ENCODE measurements around the gene ANKRD23. TPM values are rescaled to one million over a fixed set of nuclear protein-coding genes. Genes with fewer than 3 reads are reported as not detected.
"Not testable (repeated sequence)": the region's sequence is repeated elsewhere in the genome, so short reads cannot be mapped to it uniquely, and the experiment has no call there.

Gene ANKRD23
- total RNA-seq, 1 experiment from 2014 or later: 1.8 TPM

DNA sequence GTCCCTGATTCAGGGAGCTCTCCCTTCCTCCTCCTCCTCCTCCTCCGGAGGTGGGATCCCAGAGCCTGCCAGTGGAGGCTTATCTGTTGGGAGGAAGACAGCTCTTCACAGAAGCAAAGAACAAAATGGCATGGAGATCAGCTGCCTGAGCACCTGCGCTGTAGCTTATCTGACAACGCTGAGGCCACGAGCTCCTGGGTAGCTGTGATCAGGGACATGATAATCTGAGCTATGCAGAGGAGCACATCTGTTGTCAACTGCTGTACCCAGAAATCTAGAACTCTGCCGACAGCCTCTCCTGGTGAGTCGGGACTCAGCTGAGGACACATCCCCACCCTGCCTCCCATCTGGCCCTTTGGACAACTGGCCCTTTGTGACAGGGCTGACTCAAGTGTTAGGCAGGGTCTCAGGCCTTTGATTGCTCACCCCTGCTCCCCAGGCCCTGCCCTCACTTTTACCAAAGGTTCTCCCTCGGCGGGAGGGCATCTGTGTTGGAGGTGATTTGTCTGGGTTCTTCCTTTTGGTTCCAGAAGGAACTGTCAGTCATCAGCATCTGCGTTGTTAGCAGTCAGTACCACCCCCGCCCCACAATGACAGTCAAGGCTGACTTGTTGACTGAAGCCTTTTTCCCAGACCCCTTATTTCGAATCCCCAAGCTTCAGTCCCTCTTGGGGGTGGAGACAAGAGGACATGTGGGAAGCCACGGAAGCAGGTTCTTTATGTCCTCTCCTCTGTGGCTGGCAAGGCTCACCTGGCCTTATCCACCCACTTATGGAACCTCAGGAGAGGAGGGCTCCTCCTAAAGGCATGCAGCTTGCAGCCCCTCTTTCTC, 33.7 kb downstream of the ANKRD23 start:
- in situ Hi-C loops (cut with HindIII; ENCODE audit: low pct_unique_long_range_greater_than_20kb, low sequenced_read_pairs): no loop called here
- no peak for DNase-seq (ENCODE audit: low read depth, low spot score)

DNA sequence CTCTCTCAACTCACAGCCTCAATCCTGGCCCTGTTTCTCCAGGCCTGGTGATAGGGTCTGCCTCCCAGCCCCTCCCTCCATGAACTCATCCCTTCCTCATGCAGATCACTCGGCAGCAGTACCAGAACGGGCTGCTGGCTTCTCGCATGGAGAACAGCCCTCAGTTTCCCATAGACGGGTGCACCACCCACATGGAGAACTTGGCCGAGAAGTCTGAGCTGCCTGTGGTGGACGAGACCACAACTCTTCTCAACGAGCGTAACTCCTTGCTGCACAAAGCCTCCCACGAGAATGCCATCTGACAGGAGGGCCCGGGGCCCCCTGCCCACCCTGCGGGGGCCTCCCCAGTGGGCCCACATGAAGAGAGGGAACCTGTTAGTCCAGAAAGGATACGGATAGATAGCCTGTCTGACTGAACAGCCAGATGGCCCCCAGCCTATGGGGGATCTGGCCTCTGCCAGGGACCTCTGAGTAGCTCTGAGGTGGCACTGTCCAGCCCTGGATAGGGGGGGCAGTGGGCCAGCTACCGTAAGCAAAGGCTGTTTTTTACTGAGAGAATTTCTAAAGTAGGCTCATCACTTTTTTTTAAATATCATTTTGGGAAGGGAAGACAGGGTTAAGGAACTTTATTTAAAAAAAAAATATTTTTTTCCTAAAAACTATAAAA, 34.5 kb downstream of the ANKRD23 start:
- no peak for DNase-seq (ENCODE audit: low read depth, low spot score)
- in situ Hi-C loops (cut with HindIII; ENCODE audit: low pct_unique_long_range_greater_than_20kb, low sequenced_read_pairs): no loop called here

DNA sequence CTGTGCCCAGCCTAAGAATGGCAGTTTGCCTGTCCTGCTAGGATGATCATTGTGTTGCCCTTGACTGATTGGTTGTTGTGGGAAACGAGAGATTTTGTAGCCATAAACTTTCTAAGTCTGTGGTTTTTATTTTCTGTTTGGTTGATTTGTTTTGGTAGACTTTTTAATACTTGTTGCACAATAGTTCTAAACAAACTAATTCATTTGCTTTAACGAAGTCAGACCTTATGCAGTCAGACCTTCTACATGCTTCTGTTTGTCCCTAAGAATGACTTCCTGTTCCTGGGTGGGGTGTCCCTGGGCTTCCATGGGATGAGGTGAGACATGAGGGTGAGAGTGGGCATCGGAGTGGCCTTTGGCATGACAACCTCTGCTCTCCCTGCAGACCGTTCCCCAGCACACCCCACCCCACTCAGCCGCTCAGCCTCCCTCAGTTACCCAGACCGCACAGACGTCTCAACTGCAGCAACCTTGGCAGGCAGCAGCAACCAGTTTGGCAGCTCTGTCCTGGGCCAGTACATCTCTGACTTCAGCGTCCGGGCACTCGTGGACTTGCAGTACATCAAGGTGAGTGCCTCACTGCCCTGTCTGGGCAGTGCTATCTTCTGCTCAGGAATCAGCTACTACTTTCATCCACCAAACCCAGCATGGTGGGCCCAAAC, 35.5 kb downstream of the ANKRD23 start:
- in situ Hi-C loops (cut with HindIII; ENCODE audit: low pct_unique_long_range_greater_than_20kb, low sequenced_read_pairs): no loop called here
- DNase-seq (ENCODE audit: low read depth, low spot score): no peak

DNA sequence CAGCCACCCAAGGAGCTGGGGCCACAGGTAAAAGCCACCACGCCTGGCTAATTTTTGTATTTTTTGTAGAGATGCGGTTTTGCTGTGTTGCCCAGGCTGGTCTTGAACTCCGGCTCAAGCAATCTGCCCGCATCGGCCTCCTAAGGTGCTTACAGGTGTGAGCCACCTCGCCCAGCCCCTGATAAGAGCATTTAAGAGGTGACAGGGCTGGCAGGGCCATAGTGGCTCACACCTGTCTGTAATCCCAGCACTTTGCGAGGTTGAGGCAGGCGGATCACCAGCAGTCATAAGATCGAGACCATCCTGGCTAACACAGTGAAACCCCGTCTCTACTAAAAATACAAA, 36.7 kb downstream of the ANKRD23 start:
- in situ Hi-C loops (cut with HindIII; ENCODE audit: low pct_unique_long_range_greater_than_20kb, low sequenced_read_pairs): no loop called here
- DNase-seq (ENCODE audit: low read depth, low spot score): no peak

DNA sequence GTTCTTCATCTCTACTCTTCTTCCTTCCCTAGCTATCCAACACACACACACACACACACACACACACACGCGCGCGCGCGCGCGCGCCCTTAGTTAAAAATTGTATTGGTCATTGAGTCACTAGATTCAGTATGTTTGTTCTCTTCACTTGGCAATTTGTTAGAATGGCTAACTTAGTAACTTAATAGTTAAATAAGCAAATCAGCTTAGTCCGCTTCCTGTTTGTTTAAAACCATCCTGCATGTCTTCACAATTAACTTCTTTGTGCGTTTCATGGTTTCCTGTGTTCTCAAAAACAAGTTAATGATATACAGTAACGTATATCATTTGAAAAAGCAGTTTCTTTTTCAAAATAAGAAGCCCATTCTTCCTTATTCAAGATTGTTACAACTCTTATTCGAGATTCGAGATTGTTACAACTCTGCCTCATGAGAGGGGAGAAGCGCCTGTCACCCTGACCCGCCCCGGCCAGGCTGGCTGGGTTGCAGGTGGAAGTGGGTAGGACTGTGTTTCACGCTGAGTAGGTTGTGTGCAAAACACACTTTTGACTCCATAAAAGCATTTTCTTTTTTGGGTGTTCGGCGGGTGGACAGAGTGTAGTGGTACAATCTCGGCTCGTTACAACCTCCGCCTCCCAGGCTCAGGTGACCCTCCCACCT, 37.2 kb downstream of the ANKRD23 start:
- in situ Hi-C loops (cut with HindIII; ENCODE audit: low pct_unique_long_range_greater_than_20kb, low sequenced_read_pairs): no loop called here
- no peak for DNase-seq (ENCODE audit: low read depth, low spot score)

DNA sequence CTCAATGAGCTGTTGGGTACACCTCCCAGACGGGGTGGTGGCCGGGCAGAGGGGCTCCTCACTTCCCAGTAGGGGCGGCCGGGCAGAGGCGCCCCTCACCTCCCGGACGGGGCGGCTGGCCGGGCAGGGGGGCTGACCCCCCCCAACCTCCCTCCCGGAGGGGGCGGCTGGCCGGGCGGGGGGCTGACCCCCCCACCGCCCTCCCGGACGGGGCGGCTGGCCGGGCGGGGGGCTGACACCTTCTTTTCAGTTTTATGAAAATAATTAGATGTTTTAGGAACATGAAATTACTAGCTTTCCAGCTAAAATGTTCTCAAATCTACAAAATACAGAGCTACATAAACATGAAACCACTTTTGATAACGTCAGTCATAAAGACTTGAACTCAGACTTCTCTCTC, 37.9 kb downstream of the ANKRD23 start:
- in situ Hi-C loops (cut with HindIII; ENCODE audit: low pct_unique_long_range_greater_than_20kb, low sequenced_read_pairs); DNase-seq (ENCODE audit: low read depth, low spot score): not testable (repeated sequence)

DNA sequence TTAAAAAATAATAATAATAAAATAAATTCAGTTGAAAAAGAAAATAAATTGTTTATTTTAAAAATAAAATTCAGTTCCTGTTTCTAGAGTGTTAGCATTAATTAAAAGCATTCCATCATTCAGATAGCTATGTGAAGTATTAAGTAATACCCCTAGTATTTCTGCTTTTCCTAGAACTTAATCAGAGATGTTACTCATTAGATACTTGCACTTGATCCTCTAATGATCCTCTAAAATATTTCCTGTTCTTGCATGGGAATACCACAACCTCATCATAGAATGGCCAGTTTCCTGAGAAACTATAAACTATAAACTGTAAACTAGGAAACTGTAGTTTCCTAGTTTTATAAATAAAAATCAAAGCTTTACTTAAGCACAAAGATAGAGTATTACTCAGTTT, 38.8 kb downstream of the ANKRD23 start:
- no peak for DNase-seq (ENCODE audit: low read depth, low spot score)
- in situ Hi-C loops (cut with HindIII; ENCODE audit: low pct_unique_long_range_greater_than_20kb, low sequenced_read_pairs): no loop called here

DNA sequence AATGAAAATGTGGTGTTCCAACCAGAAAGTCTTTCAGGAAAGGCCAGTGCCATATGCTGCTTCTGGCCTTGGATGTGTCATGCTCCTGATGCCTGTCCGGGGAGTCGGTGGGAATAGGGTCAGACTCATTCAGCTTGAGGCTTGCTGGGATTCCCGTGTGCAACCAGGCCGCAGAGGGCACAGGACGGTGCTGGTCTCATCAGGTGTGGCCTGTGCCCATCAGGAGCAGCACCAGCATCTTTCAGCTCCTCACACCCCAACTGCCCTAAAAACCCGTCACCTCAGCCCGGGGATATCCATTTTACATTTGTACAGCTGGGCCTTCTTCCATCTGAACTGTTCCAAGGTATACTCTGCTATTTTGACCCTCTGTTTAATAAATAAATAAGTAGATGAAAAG, 41.1 kb downstream of the ANKRD23 start:
- in situ Hi-C loops (cut with HindIII; ENCODE audit: low pct_unique_long_range_greater_than_20kb, low sequenced_read_pairs): no loop called here
- no peak for DNase-seq (ENCODE audit: low read depth, low spot score)

DNA sequence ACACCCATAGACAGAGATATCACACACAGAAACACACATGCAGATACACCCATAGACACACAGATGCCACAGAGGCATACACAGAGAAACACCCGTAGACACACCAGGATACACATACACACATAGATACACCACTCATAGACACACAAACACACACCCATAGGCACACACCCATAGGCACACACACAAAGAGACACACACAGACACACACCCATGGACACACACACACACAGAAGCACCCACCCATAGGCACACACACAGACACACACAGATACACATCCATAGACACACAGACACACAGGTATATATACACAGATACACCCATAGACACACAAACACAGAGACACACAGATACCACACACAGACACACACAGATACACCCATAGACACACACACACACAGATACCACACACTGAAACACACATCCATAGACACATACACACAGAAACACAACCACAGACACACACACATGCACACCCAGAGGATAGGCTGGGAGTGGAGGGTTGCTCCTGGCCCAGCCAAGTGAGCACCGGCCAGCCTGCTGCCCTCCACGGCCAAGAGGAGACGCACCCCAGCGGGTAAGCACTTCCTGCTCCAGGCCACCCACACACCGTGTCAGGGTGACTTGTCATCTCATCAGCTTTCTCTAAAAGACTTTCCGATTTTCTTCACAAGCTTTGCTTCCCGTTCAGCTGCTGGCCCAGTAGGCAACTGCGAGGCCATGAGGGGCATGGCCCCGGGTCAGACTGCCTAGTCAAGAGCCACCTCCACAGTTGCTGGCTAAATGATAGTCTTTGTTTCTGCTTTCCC, 41.8 kb downstream of the ANKRD23 start:
- in situ Hi-C loops (cut with HindIII; ENCODE audit: low pct_unique_long_range_greater_than_20kb, low sequenced_read_pairs): no loop called here
- no peak for DNase-seq (ENCODE audit: low read depth, low spot score)

DNA sequence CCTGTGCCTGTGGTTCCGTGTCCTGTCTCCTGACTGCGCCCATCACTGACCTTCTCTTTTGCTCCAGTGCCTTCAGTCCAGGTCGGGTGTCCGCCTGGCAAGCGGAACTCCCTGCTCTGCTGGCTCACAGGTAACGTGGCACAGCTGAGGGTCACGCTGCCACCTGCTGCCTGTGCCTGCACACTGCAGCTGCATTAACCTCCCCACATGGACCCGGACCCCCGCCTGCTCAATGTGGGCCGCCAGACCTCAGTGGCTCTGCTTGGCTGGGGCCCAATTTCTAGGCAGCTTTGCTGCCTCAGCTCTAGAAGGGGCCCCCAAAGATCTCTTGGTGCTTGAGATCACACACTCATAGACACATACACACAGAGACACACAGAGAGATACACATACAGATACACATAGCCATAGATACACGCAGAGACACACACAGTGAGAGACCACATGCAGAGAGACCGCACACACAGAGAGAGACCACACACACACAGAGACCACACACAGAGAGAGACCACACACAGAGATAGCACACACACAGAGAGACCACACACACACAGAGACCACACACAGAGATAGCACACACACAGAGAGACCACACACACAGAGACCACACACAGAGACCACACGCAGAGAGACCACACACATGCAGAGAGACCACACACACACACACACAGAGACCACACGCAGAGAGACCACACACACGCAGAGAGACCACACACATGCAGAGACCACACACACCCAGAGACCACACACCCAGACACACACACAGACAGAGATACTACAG, 42.6 kb downstream of the ANKRD23 start:
- in situ Hi-C loops (cut with HindIII; ENCODE audit: low pct_unique_long_range_greater_than_20kb, low sequenced_read_pairs): no loop called here
- DNase-seq (ENCODE audit: low read depth, low spot score): peak; percentile 58

DNA sequence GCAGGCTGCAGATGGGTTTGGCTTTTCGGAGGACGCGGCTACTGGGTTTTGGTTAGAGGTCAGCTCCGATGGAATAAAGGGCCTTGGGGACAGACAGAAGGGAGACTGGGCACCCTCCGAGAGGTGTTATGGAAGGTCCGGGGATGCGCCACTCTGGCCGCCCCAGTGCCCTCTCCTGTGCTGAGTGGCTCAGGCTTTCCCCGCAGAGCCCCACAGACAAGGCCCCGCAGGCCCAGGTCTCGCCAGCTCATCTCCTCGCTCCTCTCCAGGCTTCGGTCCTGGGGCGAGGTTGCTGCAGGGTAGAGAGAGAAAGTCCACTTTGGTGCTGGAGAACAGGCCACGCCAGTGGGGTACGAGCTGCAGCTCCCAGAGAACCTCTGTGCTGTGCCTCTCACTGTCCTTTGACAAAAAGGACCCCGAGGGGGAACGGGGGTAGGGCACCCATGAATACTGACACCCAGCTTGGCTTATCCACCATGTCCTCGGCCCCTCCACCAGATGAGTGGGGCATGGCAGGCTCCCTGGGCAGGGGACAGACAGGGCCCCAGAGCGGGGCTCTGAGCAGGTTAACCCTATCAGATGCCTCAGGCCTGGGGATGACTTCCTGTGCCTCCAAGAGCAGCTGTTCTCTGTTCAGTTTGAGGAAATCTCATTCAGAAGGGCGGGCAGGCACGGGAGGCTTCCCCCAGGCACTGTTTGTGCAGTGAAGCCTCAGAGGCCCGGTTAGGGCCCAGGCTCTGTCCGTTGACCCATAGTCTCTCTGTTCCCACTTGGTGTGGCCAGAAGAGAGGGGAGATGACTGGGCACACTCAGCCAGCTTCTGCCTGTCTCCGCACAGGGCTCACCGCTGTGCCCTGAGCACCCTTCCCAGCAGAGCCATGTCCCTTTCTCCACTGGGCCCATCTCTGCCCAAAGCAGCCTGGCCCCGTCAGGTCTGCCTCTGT, 43.5 kb downstream of the ANKRD23 start:
- DNase-seq (ENCODE audit: low read depth, low spot score): no peak

DNA sequence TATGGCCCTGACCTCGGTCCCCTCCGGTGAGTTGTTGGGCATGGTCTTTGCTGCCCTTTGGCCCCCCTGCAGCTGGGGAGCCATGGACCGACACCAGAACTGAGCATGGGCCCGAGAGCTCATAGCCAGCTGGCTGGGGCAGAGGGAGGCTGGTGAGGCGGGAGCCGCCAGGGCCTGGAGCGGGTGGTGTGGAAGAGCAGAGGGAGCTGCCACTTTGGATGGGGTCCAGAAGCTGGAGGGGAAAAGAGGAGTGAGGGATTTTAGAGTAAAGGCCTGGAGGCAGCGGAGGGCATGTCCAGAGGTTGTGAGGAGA, 44.2 kb downstream of the ANKRD23 start:
- in situ Hi-C loops (cut with HindIII; ENCODE audit: low pct_unique_long_range_greater_than_20kb, low sequenced_read_pairs): no loop called here

More for the DNA sequence above, 43.5 kb downstream of the ANKRD23 start:
- in situ Hi-C loops (cut with HindIII; ENCODE audit: low pct_unique_long_range_greater_than_20kb, low sequenced_read_pairs): no loop called here

DNA sequence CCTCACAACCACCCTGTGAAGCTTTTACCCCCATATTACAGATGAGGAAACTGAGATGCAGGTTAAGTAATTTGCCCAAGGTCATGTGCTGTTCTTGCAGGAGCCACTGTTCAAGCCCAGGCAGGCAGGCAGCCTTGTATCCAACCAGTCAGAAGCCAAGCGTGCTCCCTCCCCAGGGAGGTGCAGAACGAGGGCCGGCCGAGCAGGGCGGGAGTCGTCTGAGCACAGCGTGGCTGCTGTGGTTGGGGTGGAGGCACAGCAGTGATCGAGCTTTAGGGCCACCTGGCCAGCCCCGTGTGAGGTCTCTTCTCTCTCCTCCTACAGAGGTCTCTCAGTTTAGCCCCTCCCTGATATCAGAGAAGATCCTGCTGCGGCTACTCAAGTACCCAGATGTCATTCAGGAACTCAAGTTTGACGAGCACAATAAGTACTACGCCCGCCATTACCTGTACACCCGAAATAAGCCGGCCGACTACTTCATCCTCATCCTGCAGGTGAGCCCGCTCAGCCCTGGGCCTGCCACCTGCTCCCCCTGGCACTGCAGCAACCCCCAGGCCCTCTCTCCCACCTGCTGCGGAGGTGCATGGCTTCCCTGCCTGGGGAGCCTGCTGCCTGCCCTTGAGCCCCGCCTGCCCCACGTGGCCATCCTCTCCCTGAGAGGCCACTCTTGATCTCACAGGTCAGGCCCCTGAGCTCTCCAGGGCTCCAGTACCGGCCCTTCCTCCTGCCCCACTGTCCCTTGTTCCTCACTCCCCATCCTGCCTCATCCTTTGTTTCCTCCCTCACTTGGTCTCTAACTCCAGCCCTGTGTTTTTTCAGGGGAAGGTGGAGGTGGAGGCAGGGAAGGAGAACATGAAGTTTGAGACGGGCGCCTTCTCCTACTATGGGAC, 44.8 kb downstream of the ANKRD23 start:
- in situ Hi-C loops (cut with HindIII; ENCODE audit: low pct_unique_long_range_greater_than_20kb, low sequenced_read_pairs): no loop called here
- DNase-seq (ENCODE audit: low read depth, low spot score): no peak

More for the DNA sequence above, 44.2 kb downstream of the ANKRD23 start:
- no peak for DNase-seq (ENCODE audit: low read depth, low spot score)

DNA sequence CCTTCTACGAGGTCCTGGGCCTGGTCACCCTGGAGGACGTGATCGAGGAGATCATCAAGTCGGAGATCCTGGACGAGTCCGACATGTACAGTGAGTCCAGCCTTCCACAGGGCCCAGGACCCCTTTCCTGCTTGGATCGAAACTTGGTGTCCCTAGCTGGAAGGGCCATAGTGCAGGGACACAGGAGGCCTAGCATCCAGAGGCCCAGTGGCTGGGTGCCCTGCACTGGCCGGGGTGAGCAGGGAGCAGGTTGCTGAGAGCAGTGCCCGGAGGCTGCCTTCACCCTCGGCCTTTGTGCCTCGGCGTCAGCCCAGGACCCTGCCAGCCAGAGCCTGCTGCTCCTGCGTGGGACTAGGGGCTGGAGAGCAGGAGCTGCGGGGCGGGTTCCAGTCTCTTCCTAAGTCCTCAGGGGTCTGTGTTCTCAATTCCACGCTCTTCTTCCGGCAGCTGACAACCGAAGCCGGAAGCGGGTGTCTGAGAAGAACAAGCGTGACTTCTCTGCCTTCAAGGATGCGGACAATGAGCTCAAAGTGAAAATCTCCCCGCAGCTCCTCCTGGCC, 46.7 kb downstream of the ANKRD23 start:
- in situ Hi-C loops (cut with HindIII; ENCODE audit: low pct_unique_long_range_greater_than_20kb, low sequenced_read_pairs): no loop called here
- no peak for DNase-seq (ENCODE audit: low read depth, low spot score)

DNA sequence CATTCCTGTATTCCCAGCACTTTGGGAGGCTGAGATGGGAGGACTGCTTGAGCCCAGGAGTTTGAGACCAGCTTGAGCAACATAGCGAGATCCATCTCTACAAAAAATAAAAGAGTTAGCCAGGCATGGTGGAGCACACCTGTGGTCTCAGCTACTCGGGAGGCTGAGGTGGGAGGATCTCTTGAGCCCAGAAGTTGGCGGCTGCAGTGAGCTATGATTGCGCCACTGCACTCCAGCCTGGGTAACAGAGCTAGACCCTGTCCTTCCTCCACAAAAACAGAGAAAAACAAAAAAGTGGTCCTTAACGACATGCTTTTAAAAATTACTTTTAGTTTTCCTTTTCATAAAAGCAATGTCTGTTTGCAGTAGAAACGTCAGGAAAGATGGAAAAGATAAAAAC, 47.3 kb downstream of the ANKRD23 start:
- in situ Hi-C loops (cut with HindIII; ENCODE audit: low pct_unique_long_range_greater_than_20kb, low sequenced_read_pairs); DNase-seq (ENCODE audit: low read depth, low spot score): not testable (repeated sequence)

Data from SK-MEL-5 (cell line).